DMS153 treated with DMSO at 0.1 percent for 48 hours (cell line): ENCODE measurements around the gene OR7A5.
"Not testable (repeated sequence)": the region's sequence is repeated elsewhere in the genome, so short reads cannot be mapped to it uniquely, and the experiment has no call there.

ENCODE experiments used
- DNase-seq: peaks from one replicate; lab custom pipeline; 2025; ENCODE audit not compliant: unreplicated experiment; lab: John Stamatoyannopoulos, UW

OR7A5 gene

GRCh38 chr19:14835011-14835410, at the start of gene OR7A5, which contains the start of gene OR7C1:
Gene OR7A5 (minus strand): TSS chr19:14835185. CDS start chr19:14828241, 6,944 bp downstream.
Gene OR7C1 (minus strand): TSS chr19:14835185. CDS start chr19:14800136, 35,049 bp downstream.
- DNase-seq, result no peak

GRCh38 chr19:14871619-14872230, 36.7 kb upstream of the OR7A5 start:
- no peak for DNase-seq

GRCh38 chr19:14868497-14868896, 33.5 kb upstream of the OR7A5 start:
- no peak for DNase-seq

GRCh38 chr19:14848822-14849221, 13.8 kb upstream of the OR7A5 start, which contains the start of gene OR7A10:
Gene OR7A10 (minus strand): TSS chr19:14848922. CDS start chr19:14841877, 7,045 bp downstream.
- no peak for DNase-seq

GRCh38 chr19:14843578-14843977, 8.6 kb upstream of the OR7A5 start:
- DNase-seq, result no peak

- DNase-seq, result no peak
Measured at GRCh38 chr19:14843169-14843568, 8.2 kb upstream of the OR7A5 start.

- DNase-seq, result no peak
Measured at GRCh38 chr19:14840206-14840605, 5.2 kb upstream of the OR7A5 start.

GRCh38 chr19:14837391-14837790, 2.4 kb upstream of the OR7A5 start:
- no peak for DNase-seq

- DNase-seq, result no peak
Measured at GRCh38 chr19:14830702-14831101, 4.3 kb downstream of the OR7A5 start.

- no peak for DNase-seq
Measured at GRCh38 chr19:14826006-14826405, 9.0 kb downstream of the OR7A5 start.

GRCh38 chr19:14821937-14822336, 13.0 kb downstream of the OR7A5 start:
- DNase-seq, result no peak

- DNase-seq, result no peak
Measured at GRCh38 chr19:14818588-14818987, 16.4 kb downstream of the OR7A5 start.

- no peak for DNase-seq
Measured at GRCh38 chr19:14817052-14817451, 17.9 kb downstream of the OR7A5 start.

GRCh38 chr19:14814982-14815652, 19.9 kb downstream of the OR7A5 start:
- no peak for DNase-seq

- no peak for DNase-seq
Measured at GRCh38 chr19:14809272-14810057, 25.5 kb downstream of the OR7A5 start.

- no peak for DNase-seq
Measured at GRCh38 chr19:14804765-14805164, 30.2 kb downstream of the OR7A5 start.

GRCh38 chr19:14798760-14799159, 36.2 kb downstream of the OR7A5 start:
- DNase-seq, result no peak

- DNase-seq, result no peak
Measured at GRCh38 chr19:14796021-14796420, 39.0 kb downstream of the OR7A5 start.

- no peak for DNase-seq
Measured at GRCh38 chr19:14795078-14795721, 39.8 kb downstream of the OR7A5 start.

- DNase-seq, result not testable (repeated sequence)
Measured at GRCh38 chr19:14792250-14792649, 42.7 kb downstream of the OR7A5 start.

- no peak for DNase-seq
Measured at GRCh38 chr19:14786421-14786851, 48.5 kb downstream of the OR7A5 start.
